Fibroblast of pulmonary artery (primary cell): ENCODE measurements around the gene SENP1.

Experiments used
- DNase-seq: peaks from one replicate; pipeline ENCODE4 v3.0.0-alpha.2; 2010; ENCODE audit warnings: low read depth
- H3K4me3 ChIP-seq: replicated peaks from 2 replicates; pipeline ENCODE4 v1.5.1; 2011; ENCODE audit warnings: low read depth, mild to moderate bottlenecking, control low read depth, low read length, moderate library complexity
- CTCF ChIP-seq: IDR thresholded peaks from 2 replicates; pipeline ENCODE4 v1.5.1; 2011; ENCODE audit warnings: mild to moderate bottlenecking, control low read depth, low read length, inconsistent platforms; ENCODE audit errors: missing control alignments

The SENP1 gene

DNA sequence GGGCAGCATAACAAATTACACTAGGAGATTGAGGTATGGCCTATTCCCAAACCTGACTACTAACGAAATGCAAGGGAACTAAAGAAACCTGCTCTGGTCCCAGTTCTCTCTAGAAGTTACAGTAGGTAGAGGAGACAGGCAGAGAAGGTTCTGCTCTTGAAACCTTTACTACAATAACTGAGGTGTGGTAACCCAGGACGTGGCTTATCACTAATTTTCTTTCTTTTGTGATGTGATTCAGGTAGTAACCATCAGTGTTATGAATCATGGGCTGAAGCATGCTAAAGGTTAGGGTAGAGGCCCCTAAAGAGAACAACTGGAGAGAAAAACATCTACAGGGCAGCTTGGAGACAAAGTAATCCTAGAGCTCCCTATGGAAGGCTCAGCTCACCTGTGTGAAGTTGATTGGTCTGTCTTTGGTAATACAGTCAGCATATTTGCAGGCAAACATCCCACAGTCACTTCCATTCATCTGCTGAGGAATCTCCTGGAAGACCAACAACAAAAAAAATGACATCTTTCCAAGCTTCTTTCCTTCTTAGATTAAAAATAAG is 59.8 kb downstream of the SENP1 start:
- no peak overlapping the region for H3K4me3 ChIP-seq
- DNase-seq = no peak
- no peak for TF ChIP-seq CTCF

DNA sequence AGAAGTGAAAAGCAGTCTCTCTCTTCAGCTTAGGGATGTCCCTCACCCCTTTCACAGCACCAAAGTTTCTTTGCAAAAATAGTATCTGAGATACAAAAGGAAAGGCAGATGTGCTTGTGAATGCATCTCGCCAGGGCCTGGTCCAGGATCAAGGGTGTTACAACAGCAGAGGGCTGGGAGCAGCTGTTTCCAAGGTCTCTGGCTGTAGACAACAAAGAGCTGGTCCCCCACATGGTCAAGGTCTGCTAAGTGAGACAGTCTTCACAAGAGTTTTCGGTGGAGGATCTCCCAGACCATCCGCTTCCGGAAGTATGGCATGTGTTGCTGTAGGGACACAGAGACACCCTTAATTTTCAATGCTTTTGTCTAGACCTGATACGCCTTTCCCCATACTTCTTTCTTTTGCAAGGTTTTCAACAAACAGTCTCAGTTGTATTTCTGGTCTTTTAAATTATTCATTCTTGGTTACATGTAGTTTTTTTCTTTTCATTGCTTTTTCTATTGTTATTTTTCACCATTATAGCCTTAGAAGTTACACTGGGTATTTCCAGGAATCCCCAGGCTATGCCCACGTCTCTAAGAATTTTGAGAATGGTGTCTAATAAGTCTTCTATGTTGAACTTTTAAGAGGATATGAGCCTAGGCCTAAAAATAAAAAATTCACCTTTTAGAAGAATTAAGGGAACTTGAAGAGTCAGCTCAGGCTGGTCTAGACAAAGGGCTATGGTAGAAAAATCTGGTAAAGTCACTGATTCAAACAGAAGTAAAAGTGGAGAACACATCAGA is 60.6 kb downstream of the SENP1 start:
- H3K4me3 ChIP-seq = no peak overlapping the region
- DNase-seq = no peak
- TF ChIP-seq CTCF = no peak

- TF ChIP-seq CTCF = no peak
- no peak overlapping the region for H3K4me3 ChIP-seq
- no peak for DNase-seq
These were observed 61.5 kb downstream of the SENP1 start for GRCh38 chr12:48044396-48044795.

DNA sequence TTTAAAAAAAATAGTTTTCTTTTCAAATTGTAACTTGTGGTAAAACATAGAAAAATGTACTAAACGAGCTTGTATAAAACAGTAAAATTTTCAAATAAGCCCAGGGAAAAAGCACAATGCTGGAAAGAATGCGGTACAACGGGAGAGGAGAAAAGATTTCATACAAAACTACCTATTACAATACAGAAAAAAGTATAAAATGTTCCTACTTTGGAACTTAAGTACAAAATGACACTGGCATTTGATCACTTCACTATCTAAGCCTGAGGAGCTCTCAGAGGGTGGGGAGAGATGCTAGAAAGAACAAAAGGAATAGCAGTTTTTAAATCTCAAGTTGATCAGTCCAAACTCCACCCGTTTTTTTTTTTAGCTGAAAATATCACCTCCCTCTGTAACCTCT is 62.1 kb downstream of the SENP1 start:
- no peak for TF ChIP-seq CTCF
- no peak overlapping the region for H3K4me3 ChIP-seq
- DNase-seq = no peak

- H3K4me3 ChIP-seq = no peak overlapping the region
- no peak for TF ChIP-seq CTCF
- no peak for DNase-seq
These were observed 64.1 kb downstream of the SENP1 start for GRCh38 chr12:48041591-48042423.

DNA sequence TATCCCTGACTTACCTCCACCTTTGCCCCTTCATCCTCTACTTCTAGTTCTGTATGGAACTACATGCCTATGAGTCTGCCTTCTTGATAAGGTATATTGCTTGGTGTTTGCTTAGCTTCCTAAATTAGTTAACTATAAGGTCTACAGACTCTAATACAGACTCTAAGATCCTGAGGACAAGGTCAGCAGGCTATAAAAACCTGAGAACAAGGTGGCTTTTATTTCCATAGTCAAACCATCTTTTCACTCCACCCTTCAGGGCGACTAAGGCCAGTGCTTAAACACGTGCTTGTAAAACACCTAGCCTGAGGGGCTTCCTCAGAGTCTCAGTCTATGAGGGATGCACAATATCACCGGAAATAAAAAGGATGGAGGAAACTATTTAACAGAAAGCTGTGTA is 65.5 kb downstream of the SENP1 start:
- no peak overlapping the region for H3K4me3 ChIP-seq
- no peak for TF ChIP-seq CTCF
- no peak for DNase-seq
